GM10266 (cell line): ENCODE results near the gene ACSM5.

Experiments used
- DNase-seq: peaks from one replicate; pipeline ENCODE4 v3.0.0; 2012; ENCODE audit errors: extremely low spot score
- CTCF ChIP-seq: IDR thresholded peaks from 2 replicates; pipeline ENCODE4 v1.5.1; 2012; ENCODE audit warnings: mild to moderate bottlenecking, low read depth; ENCODE audit not compliant: control insufficient read depth, insufficient read depth; ENCODE audit errors: missing control alignments

The ACSM5 gene

GRCh38 chr16:20377181-20377580 is 32.2 kb upstream of the ACSM5 start:
- DNase-seq = no peak
- TF ChIP-seq CTCF = no peak

GRCh38 chr16:20380782-20381181 is 28.6 kb upstream of the ACSM5 start:
- TF ChIP-seq CTCF = no peak
- no peak for DNase-seq

GRCh38 chr16:20382202-20382948 is 27.0 kb upstream of the ACSM5 start:
- DNase-seq = no peak
- no peak for TF ChIP-seq CTCF

- DNase-seq = peak; percentile 53
- peak; percentile 81 for TF ChIP-seq CTCF
Measured at GRCh38 chr16:20383106-20384029, 26.0 kb upstream of the ACSM5 start.

GRCh38 chr16:20385844-20386832 is 23.2 kb upstream of the ACSM5 start:
- DNase-seq = peak; percentile 46
- peak; percentile 83 for TF ChIP-seq CTCF

GRCh38 chr16:20387978-20388377 is 21.4 kb upstream of the ACSM5 start:
- DNase-seq = no peak
- TF ChIP-seq CTCF = no peak
